ENCODE results near the gene LARP4B. TPM values are rescaled to one million over a fixed set of nuclear protein-coding genes. Genes with fewer than 3 reads are reported as not detected.

The LARP4B gene
- polyA plus RNA-seq, 1 experiment, result 33.5 TPM

GRCh38 chr10:974785-975074 lies 43.2 kb upstream of the LARP4B start:
- no peak overlapping the region for H3K4me3 ChIP-seq (ENCODE audit: low read depth, low read length)
- DNase-seq (ENCODE audit: low read depth, low spot score), result no peak
- TF ChIP-seq CTCF (IDR thresholded peaks at IDR 0.05; ENCODE audit: low read depth, low read length), result no peak
- POLR2A ChIA-PET, result interaction anchor here (0.9 kb wide), 1 partner anchor 13 kb away, joined by 3 read pairs; no protein-coding TSS in a partner anchor
- CTCF ChIA-PET, result no interaction called here
- H3K27ac ChIP-seq (ENCODE audit: low read depth, low read length), result no peak overlapping the region
- H3K9me3 ChIP-seq (ENCODE audit: control insufficient read depth, insufficient read depth, low read length), result peaks cover 27% of the 10 kb centered on the region
- no peaks in the 10 kb centered on the region for H3K27me3 ChIP-seq (ENCODE audit: control insufficient read depth, insufficient read depth, low read length)

- no peaks in the 10 kb centered on the region for H3K27me3 ChIP-seq (ENCODE audit: control insufficient read depth, insufficient read depth, low read length)
- H3K9me3 ChIP-seq (ENCODE audit: control insufficient read depth, insufficient read depth, low read length), result peaks cover 22% of the 10 kb centered on the region
- no peak overlapping the region for H3K4me3 ChIP-seq (ENCODE audit: low read depth, low read length)
- no peak for TF ChIP-seq CTCF (IDR thresholded peaks at IDR 0.05; ENCODE audit: low read depth, low read length)
- DNase-seq (ENCODE audit: low read depth, low spot score), result no peak
- ChIA-PET CTCF (no interaction called here), POLR2A (no interaction called here)
- H3K27ac ChIP-seq (ENCODE audit: low read depth, low read length), result no peak overlapping the region
Observed at GRCh38 chr10:974038-974784, 42.7 kb upstream of the LARP4B start.

GRCh38 chr10:972763-973162 lies 41.3 kb upstream of the LARP4B start:
- ChIA-PET CTCF (no interaction called here), POLR2A (no interaction called here)
- Histone ChIP-seq H3K4me3 (ENCODE audit: low read depth, low read length) (no peak overlapping the region), H3K27me3 (ENCODE audit: control insufficient read depth, insufficient read depth, low read length) (no peaks in the 10 kb centered on the region), H3K27ac (ENCODE audit: low read depth, low read length) (no peak overlapping the region), H3K9me3 (ENCODE audit: control insufficient read depth, insufficient read depth, low read length) (peaks cover 18% of the 10 kb centered on the region)
- DNase-seq (ENCODE audit: low read depth, low spot score), result no peak
- no peak for TF ChIP-seq CTCF (IDR thresholded peaks at IDR 0.05; ENCODE audit: low read depth, low read length)

- no peaks in the 10 kb centered on the region for H3K27me3 ChIP-seq (ENCODE audit: control insufficient read depth, insufficient read depth, low read length)
- no peak for TF ChIP-seq CTCF (IDR thresholded peaks at IDR 0.05; ENCODE audit: low read depth, low read length)
- H3K9me3 ChIP-seq (ENCODE audit: control insufficient read depth, insufficient read depth, low read length), result peaks cover 13% of the 10 kb centered on the region
- no peak overlapping the region for H3K4me3 ChIP-seq (ENCODE audit: low read depth, low read length)
- POLR2A ChIA-PET, result no interaction called here
- DNase-seq (ENCODE audit: low read depth, low spot score), result no peak
- no peak overlapping the region for H3K27ac ChIP-seq (ENCODE audit: low read depth, low read length)
- CTCF ChIA-PET, result no interaction called here
Observed at GRCh38 chr10:971613-972012, 40.1 kb upstream of the LARP4B start.

- H3K9me3 ChIP-seq (ENCODE audit: control insufficient read depth, insufficient read depth, low read length), result peaks cover 9% of the 10 kb centered on the region
- POLR2A ChIA-PET, result no interaction called here
- no peak overlapping the region for H3K27ac ChIP-seq (ENCODE audit: low read depth, low read length)
- H3K4me3 ChIP-seq (ENCODE audit: low read depth, low read length), result no peak overlapping the region
- no peak for DNase-seq (ENCODE audit: low read depth, low spot score)
- TF ChIP-seq CTCF (IDR thresholded peaks at IDR 0.05; ENCODE audit: low read depth, low read length), result no peak
- H3K27me3 ChIP-seq (ENCODE audit: control insufficient read depth, insufficient read depth, low read length), result no peaks in the 10 kb centered on the region
- CTCF ChIA-PET, result no interaction called here
Observed at GRCh38 chr10:971150-971542, 39.6 kb upstream of the LARP4B start.

Measured in AG04450 (cell line).